PC-3 (cell line): ENCODE data around the gene RELL1. TPM values are rescaled to one million over a fixed set of nuclear protein-coding genes. Genes with fewer than 3 reads are reported as not detected.

ENCODE experiments used
- ATAC-seq: fragments of 200-7000 bp; cut with Tn5 transposase; 2 replicates; pipeline ENCODE4 v1.9.1; 2020; ENCODE audit warnings: mild to moderate bottlenecking, moderate library complexity
- BruUV-seq: library from RNA; stranded (reverse); fragments of 400-500 nt; replicated peaks from 2 replicates; lab custom pipeline; 2021; lab: Mats Ljungman, UMichigan
- CTCF ChIA-PET: fragments of 300-600 bp; sonication (Branson Sonifier 250); formaldehyde crosslinking; loops from one replicate; lab custom pipeline; 2022; ENCODE audit warnings: antibody characterized with exemption; lab: Charles Lee
- POLR2A ChIA-PET: fragments of 300-600 bp; sonication (Branson Sonifier 250); formaldehyde crosslinking; loops from one replicate; lab custom pipeline; 2022; ENCODE audit warnings: antibody characterized with exemption; ENCODE audit not compliant: unreplicated experiment; lab: Charles Lee
- DNase-seq: peaks from one replicate; pipeline ENCODE4 v3.0.0-alpha.2; 2015
- H2AFZ ChIP-seq: fragments of 300-600 bp; sonication (generic); 2 replicates; pipeline ENCODE4 v1.6.0; 2016; ENCODE audit warnings: antibody characterized with exemption, low read length
- H3F3A ChIP-seq: fragments of 300-600 bp; sonication (generic); one replicate; pipeline ENCODE4 v1.6.0; 2017; ENCODE audit warnings: antibody characterized with exemption, low read length, control low read depth, mild to moderate bottlenecking; ENCODE audit not compliant: unreplicated experiment
- H3K27ac ChIP-seq: fragments of 300-600 bp; sonication (generic); 2 replicates; pipeline ENCODE4 v1.5.1; 2016; ENCODE audit warnings: mild to moderate bottlenecking, low read length
- H3K27me3 ChIP-seq: fragments of 300-600 bp; sonication (generic); 2 replicates; pipeline ENCODE4 v1.6.1; 2016; ENCODE audit warnings: low read length, mixed read lengths
- H3K36me3 ChIP-seq: fragments of 300-600 bp; sonication (generic); 2 replicates; pipeline ENCODE4 v1.6.1; 2016; ENCODE audit warnings: low read depth, mixed run types, low read length, mixed read lengths
- H3K4me1 ChIP-seq: fragments of 300-600 bp; sonication (generic); 2 replicates; pipeline ENCODE4 v1.5.1; 2016; ENCODE audit warnings: low read length; ENCODE audit not compliant: insufficient read depth
- H3K4me2 ChIP-seq: fragments of 300-600 bp; sonication (generic); 2 replicates; pipeline ENCODE4 v1.6.0; 2016; ENCODE audit warnings: low read length
- H3K4me3 ChIP-seq: fragments of 300-600 bp; sonication (generic); 2 replicates; pipeline ENCODE4 v1.5.1; 2016; ENCODE audit warnings: mild to moderate bottlenecking, low read length, mixed read lengths
- H3K79me2 ChIP-seq: fragments of 300-600 bp; sonication (generic); 2 replicates; pipeline ENCODE4 v1.6.1; 2017; ENCODE audit warnings: low read length, mixed read lengths
- H3K9ac ChIP-seq: fragments of 300-600 bp; sonication (generic); 2 replicates; pipeline ENCODE4 v1.6.0; 2016; ENCODE audit warnings: mild to moderate bottlenecking, low read length
- H3K9me2 ChIP-seq: fragments of 300-600 bp; sonication (generic); replicated peaks from 2 replicates; pipeline ENCODE4 v1.6.1; 2016; ENCODE audit warnings: mixed run types, low read length, mixed read lengths
- H3K9me3 ChIP-seq: fragments of 300-600 bp; sonication (generic); 2 replicates; pipeline ENCODE4 v1.6.1; 2016; ENCODE audit warnings: low read length, mixed read lengths
- H4K20me1 ChIP-seq: fragments of 300-600 bp; sonication (generic); 2 replicates; pipeline ENCODE4 v1.6.1; 2016; ENCODE audit warnings: low read length, mixed read lengths
- EZH2 ChIP-seq: fragments of 300-600 bp; sonication (generic); IDR thresholded peaks from one replicate; pipeline ENCODE4 v1.6.1; 2017; ENCODE audit warnings: antibody characterized with exemption, mild to moderate bottlenecking, low read length; ENCODE audit not compliant: unreplicated experiment
- EZH2phosphoT487 ChIP-seq: fragments of 300-600 bp; sonication (generic); IDR thresholded peaks from 2 replicates; pipeline ENCODE4 v1.6.1; 2018; ENCODE audit warnings: mild to moderate bottlenecking, antibody characterized with exemption, low read length, borderline replicate concordance
- intact Hi-C: fragments of 100-400 bp; cut with micrococcal nuclease; formaldehyde crosslinking; loops from 2 replicates; pipeline ENCODE4 v1.9.0; 2023
- total RNA-seq: library from RNA; depleted of rRNA; stranded (reverse); fragments of >200 nt; gene quantifications from 2 replicates; pipeline ENCODE4 v1.2.3, GENCODE V29; 2014
- TF ChIP-seq, protein P1 (sequence below): fragments of 300-600 bp; sonication (generic); conservative IDR thresholded peaks from 2 replicates; pipeline ENCODE4 v1.5.1; 2017; ENCODE audit warnings: antibody characterized with exemption, low read depth, mild to moderate bottlenecking, low read length

Gene RELL1
- total RNA-seq, 1 experiment from 2014 or later = 14.6 TPM

DNA sequence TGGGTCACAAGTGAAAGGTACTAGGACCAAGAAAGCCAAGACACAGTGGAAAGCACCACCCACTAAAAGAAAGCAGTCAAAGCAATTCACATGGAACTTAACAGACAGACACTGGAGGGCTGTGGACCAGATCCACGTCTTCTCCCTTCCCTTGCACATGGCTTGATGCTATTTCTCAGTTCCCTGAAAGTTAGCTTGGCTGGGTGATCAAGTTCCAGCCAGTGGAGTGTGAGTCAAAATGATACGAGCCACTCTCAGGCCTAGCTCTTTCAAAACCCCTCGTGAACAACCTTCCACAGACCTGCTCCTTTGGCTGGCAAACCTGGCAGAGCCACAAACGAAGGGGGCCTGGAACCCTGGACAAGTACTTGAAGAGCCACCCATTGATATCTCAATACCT is 52.0 kb downstream of the RELL1 start:
- TF ChIP-seq EZH2 = no peak
- no peaks in the 10 kb centered on the region for H3K9me2 ChIP-seq
- no peaks in the 10 kb centered on the region for H3K36me3 ChIP-seq
- H3F3A ChIP-seq = no peaks in the 10 kb centered on the region
- no peaks in the 10 kb centered on the region for H3K79me2 ChIP-seq
- peaks cover 3% of the 10 kb centered on the region; the same call in 1 of the 2 replicates for H3K4me1 ChIP-seq
- H3K9ac ChIP-seq = no peak overlapping the region
- no peak overlapping the region for H3K4me2 ChIP-seq
- no peak overlapping the region for H3K4me3 ChIP-seq
- no peak overlapping the region for H2AFZ ChIP-seq
- ATAC-seq (no peak), DNase-seq (no peak)
- no peaks in the 10 kb centered on the region for H4K20me1 ChIP-seq
- H3K27ac ChIP-seq = no peak overlapping the region
- intact Hi-C loops = no loop called here
- CTCF ChIA-PET = no interaction called here
- H3K27me3 ChIP-seq = no peaks in the 10 kb centered on the region
- BruUV-seq = no TSS peak
- POLR2A ChIA-PET = no interaction called here
- no peaks in the 10 kb centered on the region for H3K9me3 ChIP-seq

DNA sequence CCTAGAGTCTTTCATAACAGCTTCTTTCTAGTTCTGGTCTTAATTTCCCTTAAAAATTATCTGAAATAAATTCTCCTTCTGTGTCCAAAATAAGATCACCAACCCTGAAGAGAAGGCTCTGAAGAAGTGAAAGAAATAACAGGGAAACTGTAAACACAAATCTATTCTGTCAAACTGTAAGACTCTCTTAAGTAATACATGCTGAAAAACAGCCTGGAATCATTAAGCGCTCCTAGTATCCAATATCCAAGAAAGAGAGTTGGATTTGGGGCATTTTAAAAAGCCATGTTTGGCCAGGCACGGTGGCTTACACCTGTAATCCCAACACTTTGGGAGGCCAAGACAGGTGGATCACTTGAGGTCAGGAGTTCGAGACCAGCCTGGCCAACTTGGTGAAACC is 53.3 kb downstream of the RELL1 start:
- DNase-seq (no peak), ATAC-seq (no peak)
- Histone ChIP-seq H3K9me3 (no peaks in the 10 kb centered on the region), H3K27ac (peak overlapping the region; percentile 41), H3K4me2 (no peak overlapping the region), H3K27me3 (no peaks in the 10 kb centered on the region), H4K20me1 (no peaks in the 10 kb centered on the region), H3K79me2 (no peaks in the 10 kb centered on the region), H2AFZ (no peak overlapping the region), H3F3A (no peaks in the 10 kb centered on the region), H3K36me3 (no peaks in the 10 kb centered on the region), H3K9ac (no peak overlapping the region), H3K9me2 (no peaks in the 10 kb centered on the region), H3K4me1 (peaks cover 8% of the 10 kb centered on the region; the same call in 1 of the 2 replicates), H3K4me3 (no peak overlapping the region)
- no TSS peak for BruUV-seq
- TF ChIP-seq EZH2 = no peak
- no peak for TF ChIP-seq EZH2phosphoT487
- TF ChIP-seq, protein P1, sequence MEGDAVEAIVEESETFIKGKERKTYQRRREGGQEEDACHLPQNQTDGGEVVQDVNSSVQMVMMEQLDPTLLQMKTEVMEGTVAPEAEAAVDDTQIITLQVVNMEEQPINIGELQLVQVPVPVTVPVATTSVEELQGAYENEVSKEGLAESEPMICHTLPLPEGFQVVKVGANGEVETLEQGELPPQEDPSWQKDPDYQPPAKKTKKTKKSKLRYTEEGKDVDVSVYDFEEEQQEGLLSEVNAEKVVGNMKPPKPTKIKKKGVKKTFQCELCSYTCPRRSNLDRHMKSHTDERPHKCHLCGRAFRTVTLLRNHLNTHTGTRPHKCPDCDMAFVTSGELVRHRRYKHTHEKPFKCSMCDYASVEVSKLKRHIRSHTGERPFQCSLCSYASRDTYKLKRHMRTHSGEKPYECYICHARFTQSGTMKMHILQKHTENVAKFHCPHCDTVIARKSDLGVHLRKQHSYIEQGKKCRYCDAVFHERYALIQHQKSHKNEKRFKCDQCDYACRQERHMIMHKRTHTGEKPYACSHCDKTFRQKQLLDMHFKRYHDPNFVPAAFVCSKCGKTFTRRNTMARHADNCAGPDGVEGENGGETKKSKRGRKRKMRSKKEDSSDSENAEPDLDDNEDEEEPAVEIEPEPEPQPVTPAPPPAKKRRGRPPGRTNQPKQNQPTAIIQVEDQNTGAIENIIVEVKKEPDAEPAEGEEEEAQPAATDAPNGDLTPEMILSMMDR = no peak
- intact Hi-C loops = no loop called here
- ChIA-PET POLR2A (no interaction called here), CTCF (no interaction called here)

DNA sequence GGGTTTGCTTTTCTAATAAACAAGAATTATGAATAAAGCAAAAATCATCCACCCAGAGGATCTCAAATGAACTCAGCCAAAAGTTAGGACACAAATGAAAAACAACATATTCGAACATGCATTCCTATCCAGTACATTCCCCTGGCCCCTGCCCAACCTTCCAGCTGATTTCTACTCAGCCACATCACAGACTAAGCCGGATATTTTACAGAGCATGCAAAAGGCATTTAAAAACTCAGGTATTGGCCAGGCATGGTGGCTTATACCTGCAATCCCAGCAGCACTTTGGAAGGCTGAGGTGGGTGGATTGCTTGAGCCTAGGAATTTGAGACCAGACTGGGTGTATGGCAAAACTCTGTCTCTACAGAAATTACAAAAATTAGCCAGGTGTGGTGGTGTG is 54.6 kb downstream of the RELL1 start:
- no peak overlapping the region for H3K4me2 ChIP-seq
- DNase-seq = no peak
- intact Hi-C loops = no loop called here
- ATAC-seq = no peak
- POLR2A ChIA-PET = no interaction called here
- H3K9me3 ChIP-seq = no peaks in the 10 kb centered on the region
- CTCF ChIA-PET = no interaction called here
- no peaks in the 10 kb centered on the region for H3K36me3 ChIP-seq
- H3K27ac ChIP-seq = no peak overlapping the region
- H4K20me1 ChIP-seq = no peaks in the 10 kb centered on the region
- H3K4me1 ChIP-seq = peaks cover 8% of the 10 kb centered on the region; the same call in 1 of the 2 replicates
- no peak overlapping the region for H3K4me3 ChIP-seq
- no peaks in the 10 kb centered on the region for H3K9me2 ChIP-seq
- H3F3A ChIP-seq = no peaks in the 10 kb centered on the region
- TF ChIP-seq EZH2 = no peak
- TF ChIP-seq, protein P1 = no peak
- no peak for TF ChIP-seq EZH2phosphoT487
- H3K9ac ChIP-seq = no peak overlapping the region
- BruUV-seq = no TSS peak
- no peaks in the 10 kb centered on the region for H3K79me2 ChIP-seq
- H2AFZ ChIP-seq = no peak overlapping the region
- no peaks in the 10 kb centered on the region for H3K27me3 ChIP-seq
